ENCODE results near the gene HMGN1.

The HMGN1 gene

DNA sequence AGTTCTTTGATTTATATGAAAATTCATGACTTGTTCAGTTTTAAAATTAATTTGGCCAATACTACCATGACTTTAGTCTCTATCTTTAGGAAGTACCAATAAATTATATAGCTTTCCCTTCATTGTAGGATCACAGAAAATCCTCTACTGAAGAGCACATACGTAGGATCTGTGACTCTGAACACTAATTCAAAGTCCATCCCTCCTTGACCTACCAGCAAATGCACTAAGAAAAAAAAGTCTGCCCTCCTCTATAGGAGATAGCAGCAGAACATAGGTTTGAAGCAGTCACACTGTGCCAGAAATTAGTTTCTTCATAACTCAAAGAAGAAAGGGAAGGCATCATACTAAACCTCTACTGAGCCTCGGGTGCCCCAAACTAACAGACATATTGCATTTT, 52.0 kb downstream of the HMGN1 start:
- no peak for DNase-seq (ENCODE audit: low read depth)
